Right lobe of liver (tissue), 6 donors: Measurements from ENCODE around the gene DIPK1B. TPM values are rescaled to one million over a fixed set of nuclear protein-coding genes. Genes with fewer than 3 reads are reported as not detected.

ENCODE experiments used
- ATAC-seq, 4 donors: fragments of 200-7000 bp; cut with Tn5 transposase; one replicate each; pipeline ENCODE4 v1.9.1; 2020; ENCODE audit warnings: mild to moderate bottlenecking in 4 of 4, moderate library complexity in 4 of 4
- DNase-seq, 3 donors: peaks; one replicate each; pipeline ENCODE4 v3.0.0-alpha.2; 2020
- H3K27ac ChIP-seq, 3 donors: fragments of 200-600 bp; one replicate each; pipeline ENCODE4 v1.8.0; 2022
- H3K27me3 ChIP-seq, 2 donors: fragments of 200-600 bp; one replicate each; pipeline ENCODE4 v1.8.0; 2022
- H3K36me3 ChIP-seq, 4 donors: fragments of 200-600 bp; sonication (generic) in 1 of 4; one replicate each; pipeline versions ENCODE4 v1.5.1 to v1.8.0; 2017 to 2022; ENCODE audit warnings: control low read depth in 1 of 4
- H3K4me1 ChIP-seq, 4 donors: fragments of 200-600 bp; sonication (generic) in 1 of 4; one replicate each; pipeline versions ENCODE4 v1.5.1 to v1.8.0; 2017 to 2022; ENCODE audit warnings: control low read depth in 1 of 4
- H3K4me3 ChIP-seq, 3 donors: fragments of 200-600 bp; one replicate each; pipeline ENCODE4 v1.8.0; 2022
- H3K9me3 ChIP-seq, 4 donors: fragments of 200-600 bp; sonication (generic) in 1 of 4; one replicate each; pipeline versions ENCODE4 v1.5.1 to v1.8.0; 2017 to 2022; ENCODE audit warnings: control low read depth in 1 of 4
- POLR2A ChIP-seq: fragments of 450-650 bp; IDR thresholded peaks from one replicate; pipeline ENCODE4 v1.6.1; 2017; ENCODE audit warnings: antibody characterized with exemption, mild to moderate bottlenecking
- WGBS: methylation state at CpG from one replicate; pipeline ENCODE4 v1.1.6; 2018; ENCODE audit warnings: low coverage, low lambda C conversion rate; ENCODE audit not compliant: insufficient coverage; ENCODE audit errors: missing lambda C conversion rate; 5-methylcytosine and 5-hydroxymethylcytosine counted together
- intact Hi-C, 2 donors: fragments of 100-400 bp; cut with DNase I; formaldehyde crosslinking; loops; one replicate each; pipeline versions ENCODE4 v1.11.2 to v1.14.1; 2022
- total RNA-seq, 6 experiments: library from RNA; depleted of rRNA in 2 of 6; stranded (reverse); fragments of >200 nt in 2 of 6; fragmentation: NEBNext Ultra II Directional in 3 of 6; extraction: Animal tissue kit (Norgen Biotek cat#: 25700) in 3 of 6; gene quantifications; one replicate each; pipeline versions ENCODE4 v1.1.0 to v1.2.4, GENCODE V29; 2016 to 2023
- TF ChIP-seq, protein P1 (sequence below), 4 donors: fragments of 200-600 bp in 3 of 4; fragments of 450-650 bp in 1 of 4; IDR thresholded peaks; one replicate each; pipeline versions ENCODE4 v1.5.1 to v1.8.0; 2016 to 2022; ENCODE audit warnings: antibody characterized with exemption in 4 of 4, mild to moderate bottlenecking in 2 of 4
- donor health status: DM: no; HTN: yes; CAD: no.
- donor health status: DM: no; HTN: no; CAD: no.
- donor health status: DM: no; HTN: no; CAD: no.
- donor health status: DM: no; HTN: yes; CAD: no.
- donor health status: DM: no; HTN: yes; CAD: no.

The DIPK1B gene
- total RNA-seq, 6 experiments from 2014 or later: 1.4 to 7.7 (median 5.1) TPM

DNA sequence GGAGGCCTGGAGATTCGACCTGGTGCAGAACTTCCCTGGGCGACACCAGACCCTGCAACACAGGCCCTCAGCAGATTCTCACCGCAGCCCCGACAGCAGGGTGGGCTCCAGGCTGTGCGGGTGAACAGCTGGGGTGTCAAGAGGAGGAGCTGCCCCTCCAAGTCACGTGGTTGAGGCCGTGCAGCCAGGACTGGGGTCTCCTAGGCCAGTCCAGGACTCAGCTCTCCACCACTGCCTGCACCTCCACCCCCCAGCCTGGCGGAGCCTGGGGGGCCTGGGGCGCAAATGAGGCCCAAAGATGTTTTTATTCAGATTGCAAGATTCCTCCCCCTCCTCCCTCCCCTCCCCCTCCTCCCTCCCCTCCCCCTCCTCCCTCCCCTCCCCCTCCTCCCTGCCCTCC lies 15.9 kb upstream of the DIPK1B start:
- Histone ChIP-seq H3K9me3 (no peaks in the 10 kb centered on the region), H3K27me3 (no peaks in the 10 kb centered on the region), H3K4me1 (peaks cover 0 to 63% (median 33%) of the 10 kb centered on the region in 4 donors), H3K27ac (peak overlapping the region in 2 of 3 donors; percentile 26 to 71), H3K36me3 (no peaks in the 10 kb centered on the region), H3K4me3 (no peak overlapping the region)
- WGBS: no CpG with 5 or more reads among the region's 9 CpGs
- no peak for ATAC-seq
- intact Hi-C loops: no loop called here
- TF ChIP-seq, protein P1, sequence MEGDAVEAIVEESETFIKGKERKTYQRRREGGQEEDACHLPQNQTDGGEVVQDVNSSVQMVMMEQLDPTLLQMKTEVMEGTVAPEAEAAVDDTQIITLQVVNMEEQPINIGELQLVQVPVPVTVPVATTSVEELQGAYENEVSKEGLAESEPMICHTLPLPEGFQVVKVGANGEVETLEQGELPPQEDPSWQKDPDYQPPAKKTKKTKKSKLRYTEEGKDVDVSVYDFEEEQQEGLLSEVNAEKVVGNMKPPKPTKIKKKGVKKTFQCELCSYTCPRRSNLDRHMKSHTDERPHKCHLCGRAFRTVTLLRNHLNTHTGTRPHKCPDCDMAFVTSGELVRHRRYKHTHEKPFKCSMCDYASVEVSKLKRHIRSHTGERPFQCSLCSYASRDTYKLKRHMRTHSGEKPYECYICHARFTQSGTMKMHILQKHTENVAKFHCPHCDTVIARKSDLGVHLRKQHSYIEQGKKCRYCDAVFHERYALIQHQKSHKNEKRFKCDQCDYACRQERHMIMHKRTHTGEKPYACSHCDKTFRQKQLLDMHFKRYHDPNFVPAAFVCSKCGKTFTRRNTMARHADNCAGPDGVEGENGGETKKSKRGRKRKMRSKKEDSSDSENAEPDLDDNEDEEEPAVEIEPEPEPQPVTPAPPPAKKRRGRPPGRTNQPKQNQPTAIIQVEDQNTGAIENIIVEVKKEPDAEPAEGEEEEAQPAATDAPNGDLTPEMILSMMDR (IDR thresholded peaks at IDR 0.05): no peak
- no peak for TF ChIP-seq POLR2A
- no peak for DNase-seq

DNA sequence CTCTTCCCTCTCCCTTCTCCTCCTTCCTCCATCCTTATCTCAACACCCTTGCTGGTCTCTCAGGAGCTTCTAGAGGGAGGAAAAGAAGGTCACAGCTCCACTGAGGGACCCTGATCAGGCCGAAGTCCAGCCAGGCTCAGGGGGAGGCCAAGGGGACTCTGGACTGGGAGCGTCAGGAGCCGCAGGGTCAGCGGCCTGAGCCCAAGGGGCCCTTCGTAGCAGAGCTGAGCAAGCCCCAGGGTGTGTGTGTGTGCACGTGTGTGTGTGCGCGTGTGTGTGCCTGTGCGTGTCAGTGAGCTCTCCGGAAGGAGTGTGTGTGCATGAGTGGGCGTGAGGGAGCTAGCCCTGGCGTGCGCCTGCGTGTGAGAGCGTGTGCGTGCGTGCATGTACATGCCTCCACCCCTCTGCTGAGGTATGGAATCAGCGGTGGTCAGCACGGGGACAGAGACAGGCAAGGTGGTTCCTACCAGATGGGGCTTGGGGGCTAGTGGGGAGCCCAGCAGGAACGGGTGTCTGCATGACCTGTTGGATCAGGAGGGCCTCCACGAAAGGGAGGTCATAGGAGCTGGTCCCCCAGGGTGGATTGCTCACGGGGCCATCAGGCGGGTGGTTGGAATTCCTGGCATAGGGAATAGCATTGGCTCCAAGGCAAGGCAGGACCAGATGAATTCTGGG lies 15.1 kb upstream of the DIPK1B start:
- Histone ChIP-seq H3K36me3 (no peaks in the 10 kb centered on the region), H3K27ac (peak overlapping the region; percentile 47 to 76 (median 56)), H3K4me1 (peaks cover 0 to 60% (median 32%) of the 10 kb centered on the region in 4 donors), H3K27me3 (no peaks in the 10 kb centered on the region), H3K9me3 (no peaks in the 10 kb centered on the region), H3K4me3 (peak overlapping the region in 2 of 3 donors; percentile 34 to 43)
- TF ChIP-seq, protein P1 (IDR thresholded peaks at IDR 0.05): no peak
- TF ChIP-seq POLR2A: no peak
- DNase-seq: peak; percentile 60 to 84 (median 84)
- ATAC-seq: peak; percentile 8 to 60 (median 17)
- intact Hi-C loops: no loop called here
- 9% methylated on average over 9 of the region's 23 CpGs for WGBS

DNA sequence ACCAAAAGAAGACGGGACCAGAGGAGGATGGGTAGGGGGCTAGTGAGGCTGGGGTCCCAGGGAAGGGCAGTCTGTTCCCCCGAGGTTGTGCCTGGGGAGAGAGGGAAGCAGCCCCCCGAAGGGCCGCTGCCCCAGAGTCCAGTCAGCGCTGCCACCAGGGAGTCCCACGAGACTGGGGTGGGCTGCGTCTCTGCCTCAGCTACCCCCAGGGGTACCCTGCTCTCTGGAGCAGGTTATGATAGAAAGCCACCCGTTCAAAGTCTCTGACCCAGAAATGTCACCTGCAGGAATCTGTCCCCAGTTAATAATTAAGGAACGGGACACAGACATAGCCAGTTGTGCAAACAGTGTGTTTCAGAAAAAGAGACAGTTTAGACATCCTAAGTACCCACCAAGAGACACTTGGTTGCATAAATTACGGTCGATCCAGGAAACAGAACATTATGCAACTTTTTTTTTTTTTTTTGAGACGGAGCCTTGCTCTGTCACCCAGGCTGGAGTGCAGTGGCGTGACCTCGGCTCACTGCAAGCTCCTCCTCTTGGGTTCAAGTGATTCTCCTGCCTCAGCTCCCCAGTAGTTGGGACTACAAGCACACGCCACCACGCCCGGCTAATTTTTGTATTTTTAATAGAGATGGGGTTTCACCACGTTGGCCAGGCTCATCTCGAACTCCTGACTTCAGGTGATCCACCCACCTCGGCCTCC lies 14.4 kb upstream of the DIPK1B start:
- peaks cover 0 to 57% (median 28%) of the 10 kb centered on the region in 4 donors for H3K4me1 ChIP-seq
- intact Hi-C loops: no loop called here
- no peaks in the 10 kb centered on the region for H3K9me3 ChIP-seq
- no peaks in the 10 kb centered on the region for H3K27me3 ChIP-seq
- DNase-seq (peak in 1 of 3 donors; percentile 64), ATAC-seq (peak; percentile 5 to 61 (median 12))
- peak overlapping the region in 2 of 3 donors; percentile 34 to 43 for H3K4me3 ChIP-seq
- H3K27ac ChIP-seq: peak overlapping the region; percentile 56 to 76 (median 57)
- H3K36me3 ChIP-seq: no peaks in the 10 kb centered on the region
- TF ChIP-seq, protein P1 (IDR thresholded peaks at IDR 0.05): no peak
- TF ChIP-seq POLR2A: no peak
- 12% methylated on average over 9 of the region's 20 CpGs for WGBS

DNA sequence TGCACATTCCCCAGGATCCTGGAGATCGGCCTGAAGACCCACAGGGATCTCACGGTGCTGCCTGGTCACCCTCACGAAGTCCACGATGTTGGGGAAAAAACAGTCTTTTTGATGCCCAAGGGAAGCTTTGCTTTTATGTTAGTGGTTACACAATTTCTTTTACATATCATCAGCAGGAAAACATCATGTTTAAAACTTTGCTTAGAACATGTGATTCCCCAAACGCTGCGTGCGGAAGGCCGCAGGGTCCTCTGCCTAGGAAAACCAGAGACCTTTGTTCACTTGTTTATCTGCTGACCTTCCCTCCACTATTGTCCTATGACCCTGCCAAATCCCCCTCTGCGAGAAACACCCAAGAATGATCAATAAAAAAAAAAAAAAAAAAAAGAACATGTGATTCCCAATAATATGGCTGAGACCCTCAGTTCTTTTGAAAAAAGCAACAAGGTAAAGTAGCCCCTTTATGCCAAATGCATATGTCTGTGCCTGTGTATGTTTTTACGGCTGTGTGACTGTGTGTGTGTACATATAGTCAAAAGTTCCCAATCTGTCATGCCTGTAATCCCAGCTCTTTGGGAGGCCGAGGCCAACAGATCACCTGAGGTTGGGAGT lies 13.6 kb upstream of the DIPK1B start:
- Histone ChIP-seq H3K4me3 (no peak overlapping the region), H3K27ac (peak overlapping the region; percentile 42 to 76 (median 57)), H3K36me3 (no peaks in the 10 kb centered on the region), H3K9me3 (no peaks in the 10 kb centered on the region), H3K4me1 (peaks cover 0 to 50% (median 24%) of the 10 kb centered on the region in 4 donors), H3K27me3 (no peaks in the 10 kb centered on the region)
- ATAC-seq (peak in 1 of 4 donors; percentile 11), DNase-seq (peak in 1 of 3 donors; percentile 57)
- TF ChIP-seq POLR2A: no peak
- WGBS: 24% methylated on average over 11 of the region's 11 CpGs
- intact Hi-C loops: no loop called here
